Skeletal muscle tissue (tissue), 4 donors: Measurements from ENCODE around the gene CALML5. TPM values are rescaled to one million over a fixed set of nuclear protein-coding genes. Genes with fewer than 3 reads are reported as not detected.
A peak's percentile ranks its signal among the peaks of the same experiment; 100 is the strongest.

ENCODE experiments used
- H3K27ac ChIP-seq: one replicate; pipeline ENCODE4 v1.7.0; 2013; ENCODE audit warnings: mild to moderate bottlenecking, low read depth, low read length, inconsistent platforms
- H3K27me3 ChIP-seq, 3 donors: one replicate each; pipeline ENCODE4 v1.7.0; 2013; ENCODE audit warnings: low read length in 3 of 3; ENCODE audit not compliant: control insufficient read depth in 3 of 3, insufficient read depth in 3 of 3
- H3K36me3 ChIP-seq, 3 donors: one replicate each; pipeline ENCODE4 v1.7.0; 2013; ENCODE audit warnings: low read length in 3 of 3; ENCODE audit not compliant: control insufficient read depth in 3 of 3, insufficient read depth in 3 of 3
- H3K4me1 ChIP-seq, 3 donors: one replicate each; pipeline ENCODE4 v1.7.0; 2013; ENCODE audit warnings: low read length in 3 of 3, mild to moderate bottlenecking in 3 of 3; ENCODE audit not compliant: control insufficient read depth in 3 of 3, insufficient read depth in 3 of 3
- H3K4me3 ChIP-seq, 3 donors: one replicate each; pipeline ENCODE4 v1.7.0; 2013; ENCODE audit warnings: low read length in 3 of 3
- H3K9ac ChIP-seq, 3 donors: one replicate each; pipeline ENCODE4 v1.7.0; 2013; ENCODE audit warnings: low read length in 3 of 3, mild to moderate bottlenecking in 3 of 3, moderate library complexity in 2 of 3, low read depth in 1 of 3
- H3K9me3 ChIP-seq, 3 donors: one replicate each; pipeline ENCODE4 v1.7.0; 2013; ENCODE audit warnings: low read length in 3 of 3; ENCODE audit not compliant: control insufficient read depth in 3 of 3
- total RNA-seq: library from RNA; depleted of rRNA; stranded (reverse); fragments of >200 nt; gene quantifications from one replicate; pipeline ENCODE4 v1.2.3, GENCODE V29; 2014
- donor health status: Osteomylitis.

CALML5 gene
- total RNA-seq, 1 donor from 2014 or later, result not detected

DNA sequence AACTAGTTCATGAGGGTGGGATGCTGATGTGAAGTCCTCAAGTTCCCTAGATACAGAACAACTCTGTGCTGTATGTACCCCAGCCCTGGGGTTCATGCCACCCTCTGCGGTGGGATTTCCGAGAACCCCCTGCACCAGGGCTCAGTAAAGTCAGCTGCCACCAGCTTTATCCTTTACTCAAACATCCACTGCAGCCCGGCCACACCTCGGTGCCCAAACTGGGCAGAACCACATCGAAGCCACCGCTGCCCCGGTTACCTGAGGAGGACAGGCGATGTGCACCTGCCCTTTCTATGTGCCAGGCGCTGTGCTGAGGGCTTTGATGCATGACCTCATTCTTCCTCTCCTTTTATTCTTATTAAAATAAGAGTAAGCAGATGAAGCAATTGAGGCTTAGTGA lies 9.9 kb upstream of the CALML5 start:
- H3K4me1 ChIP-seq, result no peaks in the 10 kb centered on the region

DNA sequence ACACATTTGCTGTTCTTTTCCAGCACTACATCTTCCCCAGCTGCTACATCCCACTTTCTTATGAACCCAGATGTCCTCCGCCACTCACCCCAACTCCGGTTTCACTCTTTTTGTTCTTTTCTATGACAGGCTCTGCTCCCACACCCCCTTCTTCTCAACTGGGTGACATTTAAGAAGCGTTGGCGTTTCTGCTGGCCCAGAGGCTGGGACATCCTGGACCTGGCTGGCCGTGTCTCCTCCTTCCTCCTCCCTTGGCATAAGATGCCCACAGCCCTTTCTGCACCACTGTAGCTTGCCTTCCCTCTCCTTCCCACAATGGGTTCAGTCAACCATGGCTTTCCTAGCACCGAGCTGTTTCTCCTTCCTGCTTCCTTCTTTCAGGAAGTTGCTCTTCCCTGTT lies 9.4 kb upstream of the CALML5 start:
- H3K27ac ChIP-seq, result no peak overlapping the region
- H3K4me1 ChIP-seq, result no peaks in the 10 kb centered on the region
- H3K4me3 ChIP-seq, result no peak overlapping the region
- H3K36me3 ChIP-seq, result no peaks in the 10 kb centered on the region
- no peak overlapping the region for H3K9ac ChIP-seq
- H3K27me3 ChIP-seq, result peaks cover 0 to 7% (median 2%) of the 10 kb centered on the region in 3 donors
- no peaks in the 10 kb centered on the region for H3K9me3 ChIP-seq

More for the DNA sequence above, 9.9 kb upstream of the CALML5 start:
- Histone ChIP-seq H3K27ac (no peak overlapping the region), H3K4me3 (no peak overlapping the region), H3K36me3 (no peaks in the 10 kb centered on the region), H3K27me3 (peaks cover 0 to 7% (median 2%) of the 10 kb centered on the region in 3 donors), H3K9ac (no peak overlapping the region), H3K9me3 (no peaks in the 10 kb centered on the region)

DNA sequence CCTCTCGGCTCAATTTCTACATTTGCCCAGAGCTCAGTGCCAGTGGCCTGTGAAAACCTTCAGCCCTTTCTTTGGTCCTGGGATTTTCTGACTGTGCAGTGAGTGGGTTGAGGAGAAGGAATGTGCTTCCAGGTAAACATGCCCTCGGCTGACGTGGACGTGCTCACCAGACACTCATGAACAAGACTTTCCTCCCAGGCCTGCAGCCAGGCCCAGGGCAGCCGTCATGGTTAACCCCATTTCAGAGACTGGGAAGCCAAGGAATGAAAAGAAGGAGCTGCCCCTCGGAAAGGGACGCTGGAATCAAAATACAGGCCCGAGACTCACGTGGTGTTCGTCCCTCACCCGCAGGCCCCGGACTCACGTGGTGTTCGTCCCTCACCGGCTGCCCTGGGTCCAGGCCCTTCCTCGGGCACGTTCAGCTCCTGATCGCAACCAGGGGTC lies 8.8 kb upstream of the CALML5 start:
- no peak overlapping the region for H3K9ac ChIP-seq

DNA sequence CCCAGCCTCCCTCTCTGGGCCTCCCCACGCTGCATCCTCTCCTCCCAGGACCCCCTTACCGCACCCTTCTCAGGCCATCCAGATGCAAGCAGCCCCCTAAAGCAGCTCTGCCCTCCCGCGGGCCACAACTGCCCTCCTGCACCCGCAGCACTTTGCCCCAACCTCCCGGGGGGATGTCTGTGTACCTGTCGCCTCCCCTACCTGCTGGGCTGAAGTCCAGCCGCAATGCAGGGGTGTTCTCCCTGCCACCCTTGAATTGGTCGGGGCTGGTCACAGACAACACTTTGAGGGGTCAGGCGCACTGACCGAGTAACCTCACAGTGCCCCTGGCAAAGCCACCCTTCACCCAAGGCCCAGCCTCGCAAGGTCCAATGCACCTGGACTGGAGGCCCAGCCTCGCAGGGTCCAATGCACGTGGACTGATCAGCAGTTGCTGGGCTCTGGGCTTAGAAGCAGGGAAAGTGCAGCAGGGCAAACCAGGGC lies 8.3 kb upstream of the CALML5 start:
- H3K9ac ChIP-seq, result no peak overlapping the region
- peaks cover 0 to 4% (median 0%) of the 10 kb centered on the region in 3 donors for H3K4me1 ChIP-seq
- H3K27ac ChIP-seq, result no peak overlapping the region
- H3K4me3 ChIP-seq, result no peak overlapping the region
- no peaks in the 10 kb centered on the region for H3K9me3 ChIP-seq
- peaks cover 0 to 2% (median under 1%) of the 10 kb centered on the region in 3 donors for H3K27me3 ChIP-seq
- no peaks in the 10 kb centered on the region for H3K36me3 ChIP-seq

More for the DNA sequence above, 8.8 kb upstream of the CALML5 start:
- H3K27me3 ChIP-seq, result peaks cover 0 to 5% (median 2%) of the 10 kb centered on the region in 3 donors
- H3K9me3 ChIP-seq, result no peaks in the 10 kb centered on the region
- H3K4me1 ChIP-seq, result peaks cover 0 to 4% (median 0%) of the 10 kb centered on the region in 3 donors
- no peak overlapping the region for H3K27ac ChIP-seq
- H3K4me3 ChIP-seq, result no peak overlapping the region
- no peaks in the 10 kb centered on the region for H3K36me3 ChIP-seq

DNA sequence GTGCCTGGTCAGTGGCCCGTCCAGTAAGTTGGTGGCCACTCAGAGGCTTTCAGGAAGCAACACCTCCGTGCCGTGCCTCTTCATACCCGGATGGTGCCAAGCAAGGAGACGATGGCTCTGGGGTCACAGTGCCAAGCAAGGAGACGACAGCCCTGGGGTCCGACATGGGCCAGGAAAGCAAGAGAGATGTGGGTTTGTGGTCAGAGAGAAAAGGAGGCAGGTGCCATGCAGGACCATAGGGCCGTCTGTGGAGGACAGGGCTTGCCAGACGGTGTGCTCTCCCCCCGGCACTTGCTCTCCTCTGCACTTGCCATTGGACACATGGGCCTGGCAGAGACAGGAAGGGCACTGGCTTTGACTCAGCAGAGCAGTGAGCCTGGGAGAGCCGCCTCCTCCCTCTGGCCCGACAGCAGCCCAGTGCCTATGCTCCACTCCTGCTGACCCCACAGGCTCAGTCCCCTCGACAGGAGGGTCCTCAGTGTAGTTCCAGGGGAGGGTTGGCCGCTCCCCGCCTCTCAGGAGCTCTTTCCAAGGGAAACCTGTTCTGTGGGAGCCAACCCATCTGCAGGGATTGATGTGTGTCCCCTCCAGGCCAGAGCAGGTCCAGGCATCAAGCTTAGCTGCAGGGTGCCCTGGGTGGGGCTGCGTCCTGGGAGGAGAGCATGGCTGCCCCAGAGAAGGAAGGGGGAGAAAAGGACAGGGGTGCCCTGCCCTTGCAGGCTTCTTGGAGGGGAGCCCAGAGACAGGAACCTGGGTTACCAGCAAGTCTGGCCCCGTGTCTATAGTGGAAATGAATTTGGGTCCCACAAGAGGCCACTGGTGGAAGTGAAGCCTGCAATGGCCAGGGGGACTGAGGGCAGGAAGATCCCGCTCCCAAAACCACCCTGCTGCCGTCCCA lies 7.6 kb upstream of the CALML5 start:
- no peaks in the 10 kb centered on the region for H3K36me3 ChIP-seq
- H3K27me3 ChIP-seq, result peaks cover 0 to 2% (median 0%) of the 10 kb centered on the region in 3 donors
- H3K4me3 ChIP-seq, result no peak overlapping the region
- H3K9me3 ChIP-seq, result no peaks in the 10 kb centered on the region
- no peak overlapping the region for H3K27ac ChIP-seq
- no peak overlapping the region for H3K9ac ChIP-seq
- H3K4me1 ChIP-seq, result peaks cover 0 to 4% (median 0%) of the 10 kb centered on the region in 3 donors

DNA sequence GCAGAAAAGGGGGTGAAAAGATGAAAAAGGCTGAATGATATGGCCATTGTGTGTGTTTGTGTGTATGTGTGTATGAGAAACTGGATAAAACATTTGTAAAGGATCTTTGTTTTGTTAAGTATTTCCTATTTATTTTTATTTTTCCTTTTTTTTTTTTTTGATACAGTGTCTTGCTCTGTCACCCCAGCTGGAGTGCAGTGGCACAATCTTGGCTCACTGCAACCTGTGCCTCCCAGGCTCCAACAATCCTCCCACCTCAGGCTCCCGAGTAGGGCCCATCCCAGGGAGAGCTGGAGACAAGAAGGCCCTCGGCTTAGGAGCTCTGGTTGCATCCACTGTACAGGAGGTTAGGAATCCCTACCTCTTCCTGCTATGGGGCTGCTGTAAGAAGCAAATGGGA lies 6.9 kb upstream of the CALML5 start:
- peaks cover 0 to 2% (median 0%) of the 10 kb centered on the region in 3 donors for H3K27me3 ChIP-seq
- H3K4me3 ChIP-seq, result no peak overlapping the region

DNA sequence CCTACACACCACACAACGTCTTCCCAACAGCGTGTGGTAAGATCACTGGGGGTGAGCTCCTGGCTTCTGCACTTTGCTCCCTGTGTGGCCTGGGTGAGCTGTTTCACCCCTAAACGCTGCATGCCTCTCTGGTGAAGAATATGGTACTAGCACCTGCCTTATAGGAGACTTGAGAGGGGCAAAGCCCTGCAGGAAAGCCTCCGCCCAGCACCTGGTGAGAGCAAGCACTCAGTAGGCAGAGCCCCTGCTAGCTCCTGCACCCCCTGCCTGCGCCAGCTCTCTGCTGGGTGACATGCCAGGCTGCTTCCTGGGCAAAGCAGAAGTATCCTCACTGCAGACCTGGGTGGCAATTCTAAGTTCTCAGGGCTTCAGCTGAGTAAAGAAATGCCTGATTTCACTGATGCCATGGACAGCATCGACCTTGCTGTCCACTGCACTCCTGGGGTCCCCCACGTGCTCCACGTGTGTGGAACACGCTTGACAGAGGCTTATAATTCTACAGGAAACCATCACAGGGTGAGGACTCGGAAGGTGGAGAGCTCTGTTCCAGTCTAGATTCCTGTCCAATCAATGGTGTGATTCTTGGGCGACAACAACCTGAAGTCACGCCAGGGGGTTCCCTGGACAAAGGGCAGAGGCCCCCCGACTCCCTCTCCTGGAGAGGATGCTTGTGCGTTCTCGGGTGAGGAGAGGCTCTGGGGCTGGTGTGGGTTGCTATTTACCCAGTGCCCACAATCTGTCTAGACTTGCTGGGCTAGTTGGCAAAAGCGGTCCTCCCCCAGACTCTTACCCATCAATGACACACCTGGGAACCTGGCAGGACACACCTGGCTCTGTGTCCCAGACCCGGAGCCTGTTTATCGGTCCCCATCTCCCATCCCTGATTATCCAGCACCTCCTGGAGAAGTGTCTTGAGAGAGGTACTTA lies 5.0 kb upstream of the CALML5 start:
- H3K27me3 ChIP-seq, result peaks cover 0 to 2% (median 2%) of the 10 kb centered on the region in 3 donors
- peaks cover 0 to 4% (median 0%) of the 10 kb centered on the region in 3 donors for H3K4me1 ChIP-seq
- no peak overlapping the region for H3K27ac ChIP-seq
- no peaks in the 10 kb centered on the region for H3K36me3 ChIP-seq
- H3K4me3 ChIP-seq, result no peak overlapping the region
- no peaks in the 10 kb centered on the region for H3K9me3 ChIP-seq
- no peak overlapping the region for H3K9ac ChIP-seq

More for the DNA sequence above, 6.9 kb upstream of the CALML5 start:
- H3K36me3 ChIP-seq, result no peaks in the 10 kb centered on the region
- no peaks in the 10 kb centered on the region for H3K9me3 ChIP-seq
- peak overlapping the region in 1 of 3 donors; percentile 8 for H3K9ac ChIP-seq
- no peak overlapping the region for H3K27ac ChIP-seq
- peaks cover 0 to 4% (median 0%) of the 10 kb centered on the region in 3 donors for H3K4me1 ChIP-seq

DNA sequence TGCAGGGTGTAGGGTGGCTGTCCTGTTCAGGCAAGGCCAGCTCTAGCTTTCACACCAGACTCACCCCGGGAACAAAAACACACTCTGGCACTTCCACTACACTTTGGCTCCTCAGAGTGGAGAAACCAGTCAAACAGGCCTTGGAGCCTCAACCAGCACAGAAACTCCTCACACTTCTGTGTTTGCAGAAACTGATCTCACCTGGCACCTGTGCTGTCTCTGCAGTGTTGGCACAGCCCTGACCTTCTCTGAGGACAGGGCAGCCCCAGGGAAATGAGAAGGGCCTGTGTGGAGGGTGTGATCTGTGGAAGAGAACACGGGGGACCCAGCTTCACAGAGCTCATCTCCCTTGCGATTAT lies 4.1 kb upstream of the CALML5 start:
- H3K9me3 ChIP-seq, result peaks cover 0 to 2% (median 0%) of the 10 kb centered on the region in 3 donors
- H3K9ac ChIP-seq, result peak overlapping the region in 1 of 3 donors; percentile 51
- H3K4me3 ChIP-seq, result no peak overlapping the region
- H3K27me3 ChIP-seq, result peaks cover 0 to 2% (median 2%) of the 10 kb centered on the region in 3 donors
- no peaks in the 10 kb centered on the region for H3K36me3 ChIP-seq
- peaks cover 0 to 4% (median 0%) of the 10 kb centered on the region in 3 donors for H3K4me1 ChIP-seq
- H3K27ac ChIP-seq, result no peak overlapping the region

DNA sequence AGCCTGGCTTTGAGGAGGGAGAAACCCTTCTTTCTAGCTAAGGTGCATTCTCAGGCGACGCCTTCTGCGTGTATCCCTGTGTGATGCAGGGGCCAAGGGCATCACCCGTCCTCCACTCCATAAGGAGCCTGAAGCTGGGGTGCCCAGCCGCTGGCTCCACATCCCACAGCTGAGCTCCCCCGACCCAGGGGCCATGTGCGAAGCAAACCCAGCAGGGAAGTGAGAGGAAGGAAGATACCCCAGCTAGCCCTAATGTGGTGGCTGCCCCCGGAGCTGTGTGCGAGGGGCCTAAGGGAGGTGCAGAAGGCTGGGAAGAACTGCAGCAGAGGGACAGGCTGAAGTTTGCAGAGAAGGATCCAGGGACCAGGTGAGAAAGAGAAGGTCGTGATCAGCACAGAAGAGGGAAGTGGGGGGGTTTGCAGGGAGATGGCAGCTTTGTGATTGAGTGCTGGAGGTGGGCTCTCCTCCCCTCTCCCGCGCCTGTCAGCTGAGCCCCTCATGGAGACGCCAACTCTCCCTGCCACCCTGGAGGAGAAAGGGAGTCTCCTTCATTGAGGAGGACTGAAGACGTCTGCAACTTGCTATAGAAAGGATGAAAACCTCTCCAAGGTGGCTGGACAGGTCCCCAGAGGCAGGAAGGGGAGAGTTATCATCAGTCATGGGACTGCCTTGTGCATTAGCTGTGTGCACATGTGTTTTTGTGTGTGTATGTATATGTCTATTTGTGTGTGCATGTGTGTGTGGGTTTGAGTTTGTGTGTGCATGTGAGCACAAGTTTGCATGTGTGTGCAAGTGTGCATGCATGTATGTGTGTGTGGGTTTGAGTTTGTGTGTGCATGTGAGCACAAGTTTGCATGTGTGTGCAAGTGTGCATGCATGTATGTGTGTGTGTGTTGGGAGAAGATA lies 3.5 kb upstream of the CALML5 start:
- peaks cover 0 to 2% (median 2%) of the 10 kb centered on the region in 3 donors for H3K27me3 ChIP-seq
- H3K9ac ChIP-seq, result no peak overlapping the region
- no peak overlapping the region for H3K4me3 ChIP-seq
- H3K9me3 ChIP-seq, result peaks cover 0 to 2% (median 0%) of the 10 kb centered on the region in 3 donors
- H3K4me1 ChIP-seq, result peaks cover 0 to 4% (median 0%) of the 10 kb centered on the region in 3 donors
- H3K27ac ChIP-seq, result no peak overlapping the region
- no peaks in the 10 kb centered on the region for H3K36me3 ChIP-seq
